K562 (cell line): ENCODE results near the gene SLC6A20. TPM values are rescaled to one million over a fixed set of nuclear protein-coding genes. Genes with fewer than 3 reads are reported as not detected.

Source experiments
- ATF2 ChIP-seq: sonication (generic); formaldehyde crosslinking; IDR thresholded peaks from 2 replicates; pipeline ENCODE4 v1.8.1; 2022; ENCODE audit warnings: missing genetic modification reagents
- CBX3 ChIP-seq, 2 experiments: IDR thresholded peaks; 1 replicate in 1 of 2; 2 replicates in 1 of 2; pipeline ENCODE4 v1.6.1; 2012; ENCODE audit warnings: inconsistent platforms in 2 of 2, low read length in 2 of 2, borderline replicate concordance in 1 of 2, control low read depth in 1 of 2
- HCFC1 ChIP-seq: IDR thresholded peaks from 2 replicates; pipeline ENCODE4 v1.6.1; 2012; ENCODE audit warnings: low read depth, low read length, improper control_type of control experiment
- MED1 ChIP-seq: sonication (generic); formaldehyde crosslinking; IDR thresholded peaks from 2 replicates; pipeline ENCODE4 v1.8.1; 2023; ENCODE audit warnings: missing genetic modification reagents, borderline replicate concordance
- TOE1 ChIP-seq, 2 experiments: fragments of 450-650 bp in 1 of 2; sonication (generic) in 1 of 2; formaldehyde crosslinking in 1 of 2; IDR thresholded peaks; 2 replicates each; pipeline versions ENCODE4 v1.7.1 to v1.8.0; 2016 to 2022; ENCODE audit warnings: borderline replicate concordance in 2 of 2, mild to moderate bottlenecking in 2 of 2, antibody characterized with exemption in 1 of 2, inconsistent platforms in 1 of 2, low read depth in 1 of 2, missing genetic modification reagents in 1 of 2, moderate library complexity in 1 of 2
- VEZF1 ChIP-seq: fragments of 200-800 bp; sonication (Bioruptor generic); IDR thresholded peaks from 2 replicates; pipeline ENCODE4 v1.6.1; 2017; ENCODE audit warnings: missing genetic modification characterization, missing compliant biosample characterization
- ZBTB40 ChIP-seq, 2 experiments: fragments of 450-650 bp in 1 of 2; sonication (generic) in 1 of 2; formaldehyde crosslinking in 1 of 2; IDR thresholded peaks; 2 replicates each; pipeline versions ENCODE4 v1.7.1 to v1.9.0; 2016 to 2022; ENCODE audit warnings: inconsistent platforms in 1 of 2, mild to moderate bottlenecking in 1 of 2, missing genetic modification reagents in 1 of 2
- polyA plus RNA-seq, 8 experiments: library from polyadenylated mRNA; depleted of rRNA in 4 of 8; stranded (reverse) in 5 of 8; unstranded in 3 of 8; fragments of >200 nt; fragmentation: Nextera tagmentation in 2 of 8; fragmentation: Illumina TruSeq in 1 of 8; extraction: Ambion mirVana in 2 of 8; extraction: Trizol in 1 of 8; gene quantifications; 2 replicates each; pipeline versions ENCODE4 v1.2.1 to v1.2.3, GENCODE V29; 2011 to 2014; ENCODE audit warnings: inconsistent platforms in 1 of 8, missing spikeins in 1 of 8
- total RNA-seq, 7 experiments: library from RNA; depleted of rRNA in 6 of 7; stranded (reverse); fragments of >200 nt in 6 of 7; fragmentation: Illumina TruSeq in 2 of 7; extraction: Trizol in 2 of 7; gene quantifications; 2 replicates each; pipeline versions ENCODE4 v1.2.1 to v1.2.3, GENCODE V29; 2011 to 2021; ENCODE audit warnings: low replicate concordance in 1 of 7

SLC6A20 gene
- total and polyA plus RNA-seq, 9 of the 15 experiments (the other 6 are each of a cell fraction or from before 2014, with no cell fraction given) = not detected

GRCh38 chr3:45730409-45731154 is 65.8 kb downstream of the SLC6A20 start (continued):
- TF ChIP-seq ZBTB40 (IDR thresholded peaks at IDR 0.05) (no peak), ZBTB40 (CRISPR knock-in tag; IDR thresholded peaks at IDR 0.05) (no peak), TOE1 (IDR thresholded peaks at IDR 0.05; ENCODE audit: borderline replicate concordance) (no peak), TOE1 (CRISPR knock-in tag; IDR thresholded peaks at IDR 0.05; ENCODE audit: borderline replicate concordance, low read depth) (no peak), HCFC1 (no peak), VEZF1 (CRISPR knock-in tag) (no peak), ATF2 (no peak), CBX3 (IDR thresholded peaks at IDR 0.05; ENCODE audit: borderline replicate concordance in 1 of 2, low read length in 2 of 2) (no peak), MED1 (CRISPR knock-in tag) (no peak)
- TF ChIP-seq, all 486 proteins: peak for 0
